Glomerular visceral epithelial cell (primary cell): ENCODE data around the gene MMP15.

Experiments
- DNase-seq: peaks from one replicate; pipeline ENCODE4 v3.0.0-alpha.2; 2016; ENCODE audit errors: extremely low spot score

Gene MMP15

GRCh38 chr16:58035356-58036170 is 10.0 kb downstream of the MMP15 start:
- DNase-seq, result no peak

- no peak for DNase-seq
Observed at GRCh38 chr16:58036943-58037342, 11.4 kb downstream of the MMP15 start.

- DNase-seq, result no peak
Observed at GRCh38 chr16:58037365-58038057, 12.0 kb downstream of the MMP15 start.

GRCh38 chr16:58038219-58038641 is 12.7 kb downstream of the MMP15 start:
- no peak for DNase-seq

- DNase-seq, result no peak
Observed at GRCh38 chr16:58039829-58040495, 14.4 kb downstream of the MMP15 start.

GRCh38 chr16:58040496-58040846 is 14.9 kb downstream of the MMP15 start:
- no peak for DNase-seq

GRCh38 chr16:58040945-58041627 is 15.5 kb downstream of the MMP15 start:
- no peak for DNase-seq

- no peak for DNase-seq
Observed at GRCh38 chr16:58041628-58041955, 16.0 kb downstream of the MMP15 start.

- DNase-seq, result no peak
Observed at GRCh38 chr16:58042001-58042885, 16.7 kb downstream of the MMP15 start.

- DNase-seq, result no peak
Observed at GRCh38 chr16:58042886-58043515, 17.4 kb downstream of the MMP15 start.

- no peak for DNase-seq
Observed at GRCh38 chr16:58043571-58044155, 18.1 kb downstream of the MMP15 start.

GRCh38 chr16:58044266-58045019 is 18.9 kb downstream of the MMP15 start:
- DNase-seq, result no peak

- DNase-seq, result no peak
Observed at GRCh38 chr16:58045096-58045495, 19.5 kb downstream of the MMP15 start.

GRCh38 chr16:58046054-58046881 is 20.7 kb downstream of the MMP15 start:
- no peak for DNase-seq

GRCh38 chr16:58046936-58047335 is 21.4 kb downstream of the MMP15 start:
- no peak for DNase-seq

GRCh38 chr16:58047557-58048348 is 22.2 kb downstream of the MMP15 start:
- no peak for DNase-seq

- no peak for DNase-seq
Observed at GRCh38 chr16:58048494-58049231, 23.1 kb downstream of the MMP15 start.
